GM19372 (cell line): ENCODE measurements around the gene DPP4.

Experiments used
- ATAC-seq: cut with Tn5 transposase; IDR thresholded peaks from one replicate; pipeline ENCODE4 v1.9.1; 2021; ENCODE audit warnings: mild to moderate bottlenecking, low read depth, moderate library complexity; ENCODE audit not compliant: unreplicated experiment

The DPP4 gene

DNA sequence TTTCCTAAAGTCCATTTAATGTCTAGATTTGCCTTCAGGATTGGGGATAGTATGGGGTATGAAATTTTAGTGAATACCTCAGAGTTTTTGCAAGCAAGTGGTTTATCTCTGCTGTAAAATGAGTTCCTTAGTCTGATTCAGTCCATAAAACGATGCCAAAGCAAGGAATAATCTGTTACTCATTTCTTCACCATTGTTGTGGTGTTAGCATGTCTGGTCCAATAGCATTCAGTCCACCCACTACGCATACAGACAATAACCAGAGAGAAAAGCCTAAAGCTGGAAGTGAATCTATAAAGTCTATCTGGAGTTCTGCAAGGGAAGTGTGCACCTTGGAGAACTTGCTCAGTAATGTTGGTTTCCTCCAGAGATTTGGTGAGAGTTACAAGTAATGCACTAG lies 12.9 kb upstream of the DPP4 start:
- no peak for ATAC-seq

DNA sequence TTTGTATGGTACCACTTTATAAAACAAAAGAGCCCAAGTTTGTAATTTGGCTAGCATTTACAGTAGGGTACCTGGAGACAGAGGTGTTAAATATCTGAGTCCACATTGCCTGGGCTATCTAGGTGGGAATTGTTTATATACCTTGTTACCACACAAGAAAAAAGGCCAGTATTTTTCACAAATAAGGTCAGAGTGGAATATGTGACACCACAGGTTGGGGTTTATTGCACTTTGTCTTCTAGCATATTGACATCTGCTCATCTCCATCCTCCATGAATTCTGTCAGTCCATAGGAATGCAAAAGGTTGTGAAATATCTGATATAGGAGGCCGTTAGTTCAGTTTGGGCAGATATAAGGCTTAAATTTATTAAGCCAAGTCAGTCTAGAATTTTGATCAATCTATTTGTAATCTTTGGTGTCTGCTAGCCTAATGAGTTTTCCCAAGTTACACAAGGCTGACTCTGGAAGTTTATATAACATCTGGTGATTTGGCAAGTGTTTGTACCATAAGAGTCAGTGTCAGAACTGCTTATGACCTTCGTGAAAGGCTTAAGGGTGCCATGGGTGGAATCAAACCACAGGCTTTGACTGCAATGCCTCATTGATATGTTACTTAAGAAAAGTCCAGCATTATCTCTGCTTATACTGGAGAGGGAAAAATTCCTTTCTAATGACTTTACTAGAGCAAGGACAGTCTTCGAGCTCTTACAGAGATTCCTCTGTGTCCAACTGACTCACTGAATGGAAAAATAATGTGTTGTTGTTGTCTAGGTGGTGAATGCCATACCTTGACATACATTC lies 11.3 kb upstream of the DPP4 start:
- no peak for ATAC-seq

DNA sequence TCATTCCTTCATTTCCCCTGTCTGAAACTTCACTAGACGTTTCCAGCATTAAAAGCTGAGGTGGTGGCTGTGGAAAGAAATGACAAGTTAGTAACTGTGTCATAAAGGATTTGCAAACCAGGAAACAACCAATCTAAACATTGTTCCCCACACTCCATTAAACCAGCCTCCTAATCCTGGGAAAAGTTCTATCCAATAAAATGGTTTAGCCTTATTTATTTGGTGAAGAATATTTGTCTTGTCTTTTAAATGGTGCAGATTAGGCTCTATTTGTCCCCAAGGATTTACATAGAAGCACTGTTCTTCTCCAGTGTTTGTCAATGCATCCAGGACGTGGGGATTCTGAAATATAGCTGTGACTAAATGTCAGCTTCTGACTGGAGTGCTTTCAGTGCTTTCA lies 10.5 kb upstream of the DPP4 start:
- ATAC-seq: no peak

DNA sequence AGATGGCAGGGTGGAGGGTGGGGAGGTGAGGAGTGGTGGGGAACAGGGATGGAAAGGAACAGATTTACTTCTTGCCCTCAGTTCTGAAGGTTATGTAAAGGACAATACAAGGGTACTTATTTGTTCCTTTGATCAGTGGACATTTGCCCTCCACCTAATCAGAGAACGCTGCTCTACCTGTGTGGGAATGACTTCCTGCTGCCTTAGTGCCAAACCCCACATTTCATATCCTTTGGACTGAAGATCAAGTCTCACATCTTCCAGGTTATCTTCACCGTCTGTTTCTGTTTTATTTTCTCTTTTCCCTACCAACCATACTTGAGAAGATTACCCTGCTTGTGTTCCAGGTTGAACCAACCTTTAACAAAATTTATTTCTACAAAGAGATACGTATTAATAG lies 8.7 kb upstream of the DPP4 start:
- no peak for ATAC-seq

DNA sequence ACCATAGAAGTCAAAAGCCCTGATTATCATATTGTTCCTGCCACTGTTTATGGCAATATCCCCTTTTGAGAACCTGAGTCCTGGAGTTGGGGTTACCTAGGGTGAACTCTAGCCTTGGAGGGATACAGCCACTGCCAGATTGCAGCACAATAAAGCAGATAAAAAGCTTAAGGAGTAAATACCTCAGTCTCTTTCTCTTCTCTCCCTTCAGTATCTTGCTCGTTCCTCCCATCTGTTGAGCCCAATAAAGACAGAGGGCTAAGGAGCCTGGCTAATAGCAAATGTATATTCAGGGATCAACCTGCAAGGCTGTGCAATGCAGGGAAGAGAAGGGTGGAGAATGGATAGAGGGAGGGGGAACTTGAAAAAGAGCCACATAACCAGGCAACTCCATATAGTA lies 8.0 kb upstream of the DPP4 start:
- ATAC-seq: no peak

DNA sequence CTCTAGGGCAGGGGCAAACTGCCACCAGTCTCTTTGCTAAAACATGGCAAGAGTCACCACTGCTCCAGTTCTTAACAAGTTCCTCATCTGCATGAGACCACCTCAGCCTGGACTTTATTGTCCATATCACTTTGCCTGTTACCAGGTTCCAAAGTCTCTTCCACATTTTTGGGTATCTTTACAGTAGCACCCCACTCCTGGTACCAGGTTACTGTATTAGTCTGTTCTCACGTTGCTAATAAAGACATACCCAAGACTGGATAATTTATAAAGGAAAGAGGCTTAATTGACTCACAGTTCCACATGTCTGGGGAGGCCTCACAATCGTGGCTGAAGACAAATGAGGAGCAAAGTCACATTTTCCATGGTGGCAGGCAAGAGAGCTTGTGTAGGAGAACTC lies 5.5 kb upstream of the DPP4 start:
- no peak for ATAC-seq

DNA sequence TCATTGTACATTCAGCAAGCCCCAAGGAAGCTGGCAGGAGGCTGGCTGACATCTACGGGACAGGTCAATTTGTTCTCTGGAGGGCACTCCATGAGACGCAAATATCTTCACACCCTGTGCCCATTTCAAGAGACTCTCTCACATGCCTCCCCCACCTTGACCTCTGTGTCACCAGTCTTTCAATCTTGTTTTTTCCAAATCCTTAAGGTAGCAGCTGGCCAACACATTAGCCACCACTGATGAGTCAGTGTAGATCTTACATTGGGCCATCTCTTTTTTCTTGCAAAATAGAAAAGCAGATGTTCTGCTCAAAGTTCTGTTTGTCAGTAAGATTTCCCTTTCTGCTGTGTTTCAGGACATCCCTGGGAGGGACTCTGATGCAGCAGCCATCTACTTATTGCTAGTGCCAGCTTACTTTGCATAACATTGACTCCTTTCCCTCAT lies 1.7 kb upstream of the DPP4 start:
- ATAC-seq: no peak

DNA sequence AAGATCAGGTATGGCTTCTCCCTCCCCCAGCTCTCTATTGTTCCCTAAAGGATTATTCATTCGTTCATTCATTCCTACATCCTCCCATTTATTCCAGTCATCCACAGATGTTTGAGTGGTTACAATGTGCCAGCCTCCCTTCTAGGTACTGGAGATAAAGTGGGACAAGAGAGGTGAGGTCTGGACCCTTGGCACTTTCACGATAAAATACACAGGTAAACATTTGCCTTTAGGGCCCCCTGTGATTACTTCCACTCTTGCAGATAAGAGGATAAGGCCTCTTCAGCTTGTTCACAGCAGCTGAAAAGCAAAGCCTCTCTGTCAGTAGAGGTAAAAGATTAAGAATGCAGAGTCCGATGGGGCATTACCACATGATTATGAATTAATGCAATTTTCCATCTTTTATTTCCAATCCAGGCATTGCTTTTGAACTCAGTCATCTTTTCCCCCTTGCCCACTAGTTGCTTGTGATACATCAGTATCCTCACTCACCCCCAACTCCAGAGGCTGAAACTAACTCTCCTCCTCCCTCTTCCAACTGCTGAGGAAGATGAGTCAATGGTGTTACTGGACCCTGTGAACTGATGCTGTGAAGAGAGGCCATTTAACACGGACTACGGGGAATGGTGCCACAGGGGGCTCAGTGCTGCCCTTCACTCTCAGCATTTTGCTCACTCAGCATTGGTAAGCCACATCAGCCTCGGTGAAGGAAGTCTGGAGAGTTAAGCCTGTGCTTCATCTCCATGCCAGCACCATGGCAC lies 1.1 kb upstream of the DPP4 start:
- no peak for ATAC-seq

DNA sequence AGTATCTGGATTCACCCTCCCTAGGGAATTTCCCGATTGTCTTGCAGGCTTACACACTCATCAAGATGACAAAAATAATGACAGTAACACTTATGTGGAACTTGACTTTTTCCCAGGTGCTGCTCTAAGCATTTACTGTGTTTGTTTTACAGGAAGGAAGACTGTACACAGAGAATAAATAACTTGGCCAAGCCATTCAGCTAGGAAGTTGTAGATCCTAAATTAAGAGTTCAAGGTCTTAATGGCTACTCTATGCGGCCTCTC lies 549 bp upstream of the DPP4 start:
- ATAC-seq: no peak

DNA sequence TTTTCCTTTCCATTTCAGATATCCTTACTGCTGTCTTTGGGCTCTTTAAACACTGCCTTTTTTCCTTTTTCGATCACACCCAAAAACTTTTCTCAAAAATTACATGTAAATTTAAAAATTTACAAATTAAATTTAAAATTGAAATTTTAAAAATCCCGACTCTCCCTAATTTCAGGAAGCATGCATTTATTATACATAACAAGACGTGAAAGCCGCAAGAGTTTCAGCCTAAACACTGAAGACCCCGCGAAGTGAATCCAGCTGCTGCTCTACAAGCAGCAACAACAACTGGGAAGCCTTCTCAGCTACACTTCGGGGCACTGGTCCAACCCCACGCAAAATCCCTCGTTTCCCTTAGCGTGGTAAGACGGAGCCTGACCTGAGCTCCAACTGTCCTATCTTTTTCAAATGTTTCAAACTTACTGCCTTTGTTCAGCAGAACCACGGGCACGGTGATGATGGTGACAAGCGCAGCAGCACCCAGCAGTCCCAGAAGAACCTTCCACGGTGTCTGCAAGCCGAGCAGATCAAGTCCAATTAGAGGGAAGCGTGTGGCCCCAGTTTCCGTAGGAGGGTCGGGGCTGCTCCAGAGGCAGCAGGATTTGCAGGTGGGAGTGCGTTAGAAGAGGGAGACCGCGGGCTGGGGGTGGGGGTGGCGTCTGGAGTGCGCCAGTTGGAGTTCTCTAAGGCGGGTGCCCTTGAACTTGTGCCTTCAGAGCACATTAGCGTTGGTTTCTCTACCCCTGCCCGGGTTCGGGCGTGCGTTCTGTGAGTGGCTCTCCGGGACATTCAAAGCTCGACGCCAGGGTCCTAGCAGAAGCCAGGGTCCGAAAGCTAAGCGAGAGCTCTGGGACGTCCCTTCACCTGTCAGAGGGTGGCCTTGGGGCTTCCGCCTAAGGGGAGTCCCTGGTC lies 783 bp downstream of the DPP4 start:
- ATAC-seq: no peak

DNA sequence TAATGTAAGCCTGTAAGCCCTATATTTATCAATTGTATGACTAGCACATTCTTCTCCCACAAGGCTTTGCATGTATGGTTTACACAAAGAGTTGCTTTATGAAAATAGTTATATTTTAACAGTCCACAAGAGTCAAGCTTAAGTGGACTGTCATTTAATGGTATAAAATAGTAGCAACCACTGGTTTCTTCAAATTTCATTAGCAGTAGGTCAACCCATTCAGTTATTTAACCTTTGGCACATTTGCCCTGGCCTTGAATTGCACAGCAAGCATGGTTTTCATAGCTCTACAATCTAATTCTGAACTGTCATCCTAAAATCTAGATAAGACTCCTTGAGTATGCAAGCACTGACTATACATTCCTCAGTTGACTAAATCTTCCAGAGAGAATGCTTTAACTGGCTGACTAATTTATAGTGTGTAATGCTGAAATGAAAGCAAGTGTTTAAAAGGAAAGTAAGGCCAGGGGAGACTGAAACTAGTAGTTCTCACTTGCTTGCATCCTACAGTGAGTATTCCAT lies 1.8 kb downstream of the DPP4 start:
- peak; percentile 46 for ATAC-seq

DNA sequence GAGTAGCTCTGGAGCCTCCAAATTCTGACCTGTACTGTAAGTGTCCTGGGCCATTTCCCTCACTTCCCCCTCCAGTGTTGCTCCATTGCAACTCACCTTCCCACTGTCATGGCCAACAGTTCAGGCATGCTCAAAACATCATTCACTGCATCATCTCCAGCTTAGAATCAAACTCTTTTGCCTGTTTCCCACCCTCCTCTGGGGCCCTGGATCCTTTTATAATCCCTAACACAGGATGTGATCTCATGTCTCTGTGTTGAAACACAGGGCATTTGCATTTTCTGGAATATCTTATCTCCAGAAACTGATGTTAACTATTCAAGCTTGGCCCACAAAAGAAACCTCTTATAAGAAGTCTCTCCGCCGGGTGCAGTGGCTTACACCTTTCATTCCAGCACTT lies 3.0 kb downstream of the DPP4 start:
- ATAC-seq: no peak

DNA sequence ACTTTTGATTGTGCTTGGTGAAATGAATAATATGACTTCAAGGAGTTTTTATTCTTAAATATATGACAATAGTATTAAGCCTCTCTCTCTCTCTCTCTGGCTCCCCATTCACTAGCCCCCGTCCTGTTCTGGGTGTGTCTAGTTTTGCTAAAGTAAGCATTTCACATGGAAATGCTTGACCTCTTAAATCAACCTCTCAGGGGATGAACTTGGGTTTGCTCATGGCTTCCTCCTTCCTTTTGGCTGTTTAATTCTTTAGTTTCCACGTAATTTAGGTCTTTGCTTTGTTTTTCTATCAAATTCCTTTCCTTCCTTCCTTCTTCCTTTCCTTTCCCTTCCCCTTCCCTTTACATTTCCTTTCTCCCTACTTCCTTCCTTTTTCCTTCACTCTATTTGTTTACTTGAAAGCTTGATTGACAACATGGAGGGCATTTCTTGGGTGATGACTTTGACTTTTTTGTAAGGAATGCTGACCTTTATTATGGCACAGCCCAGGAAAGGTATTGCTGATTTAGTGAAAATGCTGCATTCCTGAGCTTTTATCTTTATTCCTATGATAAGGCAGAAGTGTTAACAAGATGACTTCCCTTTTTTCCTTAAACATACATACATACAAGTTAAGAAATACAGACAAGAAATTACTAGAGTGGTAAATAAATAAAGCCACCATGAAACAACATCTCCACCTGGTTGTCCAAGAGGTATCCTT lies 3.6 kb downstream of the DPP4 start:
- ATAC-seq: no peak

DNA sequence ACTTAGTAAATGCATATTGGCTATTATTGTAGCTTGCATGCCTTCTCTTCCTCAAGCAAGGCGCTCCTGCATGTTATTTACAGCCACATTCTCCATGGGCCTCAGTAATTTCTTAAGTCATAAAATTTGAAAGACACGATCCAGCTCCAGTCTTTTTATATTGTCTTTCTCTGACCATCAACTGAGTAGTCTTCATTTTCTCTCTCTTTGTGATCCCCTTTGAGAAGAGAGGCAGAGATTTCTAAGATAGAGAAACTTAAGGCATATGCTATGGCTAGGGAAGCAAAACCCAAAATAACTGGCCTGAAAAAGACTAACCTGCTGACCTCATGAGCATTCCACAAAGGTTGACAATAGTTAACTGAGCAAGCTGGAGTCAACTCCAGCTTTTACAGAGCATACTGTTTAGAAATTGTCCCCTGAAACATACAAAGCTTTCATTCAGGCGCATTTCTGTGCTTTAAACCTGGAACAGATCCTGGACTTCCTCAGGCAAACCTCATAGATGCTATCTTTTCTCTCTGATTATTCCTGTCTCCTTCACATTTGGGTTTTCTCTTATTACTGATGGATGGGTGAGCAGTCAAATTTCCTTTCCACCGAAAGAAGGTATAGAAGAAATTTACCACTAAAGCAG lies 4.6 kb downstream of the DPP4 start:
- no peak for ATAC-seq

DNA sequence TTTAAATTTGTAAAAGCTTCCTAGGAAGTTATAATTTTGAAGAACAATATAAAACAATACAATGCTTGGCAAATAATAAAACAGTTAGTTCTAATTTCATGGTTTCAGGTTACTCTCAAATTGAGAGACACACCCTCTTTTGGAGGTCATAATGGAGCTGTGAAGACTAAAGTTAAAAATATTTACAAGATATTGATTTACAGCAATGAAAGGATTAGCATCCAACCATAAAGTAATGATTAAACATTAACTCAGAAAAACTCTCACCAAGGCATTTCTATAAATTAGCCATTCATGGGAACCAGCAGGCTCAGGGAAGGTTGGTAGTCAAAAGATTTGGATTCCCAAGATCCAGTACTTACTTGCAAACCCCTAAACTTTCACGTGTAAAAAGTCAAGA lies 6.4 kb downstream of the DPP4 start:
- ATAC-seq: no peak

DNA sequence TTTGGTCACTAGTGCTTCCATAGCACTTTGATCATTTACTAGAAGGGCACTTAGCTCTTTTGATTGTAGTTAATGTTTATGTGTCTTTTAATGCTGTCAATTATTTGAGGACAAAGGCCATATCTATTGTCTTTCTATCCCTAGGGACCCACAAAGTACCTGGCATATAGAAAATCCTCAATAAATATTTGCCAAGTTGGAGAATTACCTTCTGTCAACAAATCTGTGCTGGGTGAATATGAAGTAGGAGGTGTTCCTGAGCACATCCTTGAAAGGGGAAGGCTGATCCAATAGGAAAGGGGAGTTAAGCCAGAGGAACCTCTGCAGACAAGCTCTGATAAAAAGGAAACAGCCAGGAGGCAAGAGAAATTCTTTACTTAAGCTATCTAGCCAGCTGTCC lies 8.2 kb downstream of the DPP4 start:
- no peak for ATAC-seq

DNA sequence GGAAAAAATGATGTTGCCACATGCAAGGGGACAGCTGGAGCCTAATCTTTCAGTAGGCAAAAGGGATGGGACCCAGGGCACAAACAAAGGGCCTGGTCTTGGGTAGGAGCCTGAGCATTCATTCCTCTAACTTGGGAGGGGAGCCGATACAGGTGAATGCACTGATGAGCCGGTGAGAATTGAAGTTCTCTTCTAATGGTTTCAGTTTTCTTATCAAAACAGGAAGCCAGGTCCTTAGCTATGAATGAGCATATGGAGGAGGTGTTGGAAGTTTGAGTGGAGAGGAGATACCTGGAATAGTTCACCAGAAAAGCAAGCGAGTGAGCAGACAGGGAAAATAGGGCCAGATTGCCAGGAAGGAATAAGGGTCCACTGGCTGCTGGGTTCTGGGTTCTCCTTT lies 10.1 kb downstream of the DPP4 start:
- peak; percentile 33 for ATAC-seq

DNA sequence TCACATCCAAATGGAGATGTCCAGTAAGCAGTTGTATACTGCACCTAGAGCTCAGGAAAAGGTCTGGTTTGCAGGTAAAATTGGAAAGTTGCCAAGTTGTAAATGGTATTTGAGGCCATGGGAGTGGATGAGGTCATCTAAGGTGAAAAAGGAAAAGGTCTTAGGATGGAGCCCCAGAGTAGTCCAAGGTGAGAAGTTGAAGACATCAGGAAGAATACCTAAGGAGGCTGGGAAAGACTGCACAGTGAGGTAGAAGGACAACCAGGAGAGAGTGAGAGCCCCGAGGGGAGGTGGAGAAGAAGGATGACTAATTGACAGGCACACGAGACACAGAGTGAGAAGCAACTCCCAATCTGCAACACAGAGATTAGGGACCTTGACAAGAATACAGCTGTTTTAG lies 10.7 kb downstream of the DPP4 start:
- no peak for ATAC-seq

DNA sequence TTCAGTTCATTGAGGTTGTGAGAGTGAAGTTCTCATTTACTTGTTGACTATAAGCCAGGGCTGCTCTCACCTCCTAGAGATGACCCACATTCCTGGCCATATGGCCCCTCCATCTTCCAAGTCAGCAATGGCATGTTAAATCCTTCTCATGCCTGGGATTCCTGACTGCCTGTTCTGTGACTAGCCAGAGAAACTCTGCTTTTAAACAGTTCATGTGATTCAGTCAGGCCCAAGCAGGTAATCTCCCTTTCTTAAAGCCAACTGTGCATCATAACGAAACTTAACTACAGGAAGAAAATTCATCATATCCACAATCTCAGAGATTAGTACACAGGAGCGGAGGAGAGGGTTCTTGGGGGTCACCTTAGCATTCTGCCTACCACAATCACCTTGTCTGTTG lies 11.5 kb downstream of the DPP4 start:
- no peak for ATAC-seq

DNA sequence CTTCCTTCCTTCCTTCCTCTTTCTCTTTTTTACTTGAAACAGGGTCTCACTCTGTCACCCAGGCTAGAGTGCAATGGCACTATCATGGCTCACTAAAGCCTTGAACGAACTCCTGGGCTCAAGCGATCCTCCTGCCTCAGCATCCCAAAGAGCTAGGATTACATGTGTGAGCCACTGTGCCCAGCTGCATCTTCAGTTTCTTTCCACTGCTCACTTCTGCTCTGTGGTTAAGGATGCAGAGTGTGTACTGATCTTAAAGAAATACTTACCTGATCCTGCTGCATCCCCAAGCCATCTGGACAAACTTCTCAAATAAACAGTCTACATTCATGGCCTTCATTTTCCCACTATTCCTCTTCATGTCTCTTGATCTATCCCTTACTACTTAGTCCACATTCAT lies 13.0 kb downstream of the DPP4 start:
- ATAC-seq: no peak
